ENCODE results near the gene CST3. TPM values are rescaled to one million over a fixed set of nuclear protein-coding genes. Genes with fewer than 3 reads are reported as not detected.
"Not testable (repeated sequence)": the region's sequence is repeated elsewhere in the genome, so short reads cannot be mapped to it uniquely, and the experiment has no call there.

The CST3 gene
- total RNA-seq, 1 donor from 2014 or later, result 1,237 TPM

- no peak for DNase-seq (ENCODE audit: low spot score)
Observed at GRCh38 chr20:23643659-23644058, 5.9 kb upstream of the CST3 start.

DNA sequence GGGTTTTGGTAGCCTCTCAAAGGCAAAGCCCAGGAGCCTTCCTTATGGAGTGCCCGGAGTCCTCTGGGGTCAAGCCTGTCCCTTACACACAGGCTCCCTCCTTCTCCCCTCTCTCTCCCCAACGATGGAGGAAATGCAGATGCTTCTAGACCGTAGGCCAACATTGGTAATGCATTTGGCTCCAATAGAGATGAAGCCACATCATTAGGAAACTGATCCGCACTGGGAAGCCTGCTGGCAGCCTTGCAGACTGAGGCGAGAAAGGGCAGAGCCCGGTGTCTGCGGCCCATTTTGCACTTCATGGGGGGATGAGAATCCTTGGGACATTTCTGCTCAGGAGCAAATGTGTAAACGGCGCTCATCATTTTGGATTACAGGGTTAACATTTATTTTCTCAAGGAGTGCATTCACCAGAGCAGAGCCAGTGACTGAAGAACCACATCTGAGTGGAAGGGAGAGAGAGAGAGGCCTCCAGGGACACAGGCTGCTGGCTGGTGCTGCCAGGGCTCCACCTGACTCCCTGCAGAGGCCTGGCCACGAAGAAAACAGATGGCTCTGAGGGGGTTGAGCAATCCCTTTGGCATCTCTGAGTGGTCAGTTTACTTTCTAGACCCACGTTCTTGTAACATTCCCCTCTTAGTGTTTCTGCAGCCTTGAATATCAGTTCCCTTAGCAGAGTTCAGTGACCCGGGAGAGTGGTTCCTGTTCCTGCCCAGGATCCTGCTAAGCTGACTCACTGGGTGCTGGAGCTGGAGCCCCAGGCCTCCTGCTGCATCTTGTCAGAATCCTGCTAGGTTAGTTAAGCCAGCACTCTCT lies 4.4 kb upstream of the CST3 start:
- no peak for DNase-seq (ENCODE audit: low spot score)

- no peak for DNase-seq (ENCODE audit: low spot score)
Observed at GRCh38 chr20:23640671-23641667, 3.2 kb upstream of the CST3 start.

GRCh38 chr20:23640018-23640601 lies 2.4 kb upstream of the CST3 start:
- no peak for DNase-seq (ENCODE audit: low spot score)

DNA sequence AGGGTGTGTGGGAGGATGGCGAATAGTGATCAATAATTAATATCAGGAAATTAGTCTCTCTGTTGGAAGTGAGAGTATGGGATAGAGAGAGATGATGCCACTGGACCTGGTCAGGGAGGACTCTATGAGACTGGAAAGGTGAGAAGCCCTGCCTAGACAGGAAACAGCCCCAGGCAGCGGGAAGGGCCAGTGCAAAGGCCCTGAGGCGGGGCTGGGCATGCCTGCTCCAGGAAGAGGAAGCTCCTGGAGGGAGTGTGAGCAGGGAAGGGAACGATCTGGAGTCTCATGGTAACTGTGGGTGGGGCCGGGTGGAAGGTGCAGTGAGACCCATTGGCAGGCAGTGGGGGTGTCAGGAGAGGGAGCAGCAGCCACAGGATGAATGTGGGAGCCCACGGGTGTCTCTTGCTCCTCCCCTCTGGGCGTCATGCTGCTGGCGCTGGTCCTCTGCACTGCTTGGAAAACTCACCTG lies 1.8 kb upstream of the CST3 start:
- no peak for DNase-seq (ENCODE audit: low spot score)

GRCh38 chr20:23638309-23638708 lies 554 bp upstream of the CST3 start:
- no peak for DNase-seq (ENCODE audit: low spot score)

DNA sequence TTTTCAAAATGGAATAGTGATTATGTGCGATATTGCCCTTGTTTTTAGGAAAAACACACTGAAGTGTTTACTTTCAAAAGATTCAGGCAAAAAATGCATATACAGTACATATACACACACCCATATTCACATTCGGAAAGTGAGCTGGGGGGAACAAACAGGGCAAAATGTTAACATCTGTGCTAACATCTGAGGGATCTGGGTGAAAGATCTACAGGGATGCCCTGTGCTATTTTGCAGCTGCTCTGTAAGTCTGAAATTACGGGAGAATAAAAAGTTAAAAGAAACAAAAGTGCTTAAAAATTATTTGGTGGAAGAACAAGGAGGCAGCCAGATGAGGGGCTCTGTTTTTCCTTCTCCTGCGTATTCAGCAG lies 860 bp downstream of the CST3 start:
- DNase-seq (ENCODE audit: low spot score), result no peak

GRCh38 chr20:23636182-23636907 lies 1.4 kb downstream of the CST3 start:
- no peak for DNase-seq (ENCODE audit: low spot score)

DNA sequence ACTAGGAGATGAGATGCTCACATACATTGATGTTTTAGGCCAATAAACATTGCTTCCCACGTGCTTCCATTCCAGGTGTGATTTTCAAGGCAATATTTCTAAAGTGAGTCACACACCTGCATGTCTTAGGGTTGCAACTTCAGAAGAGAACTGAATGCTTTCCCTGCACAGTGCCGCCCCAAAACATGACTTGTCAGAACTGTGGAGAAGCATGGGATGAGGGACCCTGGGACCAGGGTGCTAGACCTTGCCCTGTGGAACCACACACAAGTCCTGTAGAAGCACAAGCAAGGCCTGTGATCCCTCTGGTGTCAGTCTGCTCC lies 2.0 kb downstream of the CST3 start:
- not testable (repeated sequence) for DNase-seq (ENCODE audit: low spot score)

DNA sequence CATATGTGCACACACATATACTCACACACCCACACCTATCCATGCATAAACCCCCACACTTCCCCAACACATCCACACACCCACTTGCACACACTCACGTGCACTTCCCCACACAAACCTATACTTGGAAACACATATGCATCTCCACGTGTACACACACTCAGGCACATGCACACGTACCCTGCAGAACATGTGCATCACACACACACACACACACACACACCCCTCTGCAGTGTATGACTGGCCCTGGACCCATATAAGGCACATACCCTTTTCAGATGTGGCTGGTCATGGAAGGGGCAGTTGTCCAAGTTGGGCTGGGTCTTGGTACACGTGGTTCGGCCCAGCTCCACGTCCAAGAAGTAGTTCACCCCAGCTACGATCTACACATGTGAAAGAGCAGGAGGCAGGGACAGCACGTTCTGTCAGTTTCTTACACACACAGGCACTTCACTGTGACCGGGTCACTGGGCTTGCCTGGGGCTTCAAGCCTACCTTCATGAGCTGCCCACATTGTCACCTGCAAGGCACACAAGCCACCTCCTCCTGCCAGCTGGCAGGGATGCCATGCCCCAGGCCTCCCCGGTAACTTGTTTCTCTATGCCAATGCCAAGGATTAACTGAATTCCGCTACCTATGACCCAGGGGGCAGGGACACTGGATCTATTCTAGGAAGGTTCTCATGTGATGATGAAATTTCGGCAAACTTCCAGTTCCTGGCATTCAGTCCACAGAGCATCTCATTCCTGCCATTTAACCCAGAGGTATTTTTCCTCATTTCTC lies 2.6 kb downstream of the CST3 start:
- no peak for DNase-seq (ENCODE audit: low spot score)

GRCh38 chr20:23634044-23634801 lies 3.5 kb downstream of the CST3 start:
- peak; percentile 83 for DNase-seq (ENCODE audit: low spot score)

- no peak for DNase-seq (ENCODE audit: low spot score)
Observed at GRCh38 chr20:23632711-23633573, 4.8 kb downstream of the CST3 start.

- DNase-seq (ENCODE audit: low spot score), result peak; percentile 84
Observed at GRCh38 chr20:23631981-23632710, 5.6 kb downstream of the CST3 start.

DNA sequence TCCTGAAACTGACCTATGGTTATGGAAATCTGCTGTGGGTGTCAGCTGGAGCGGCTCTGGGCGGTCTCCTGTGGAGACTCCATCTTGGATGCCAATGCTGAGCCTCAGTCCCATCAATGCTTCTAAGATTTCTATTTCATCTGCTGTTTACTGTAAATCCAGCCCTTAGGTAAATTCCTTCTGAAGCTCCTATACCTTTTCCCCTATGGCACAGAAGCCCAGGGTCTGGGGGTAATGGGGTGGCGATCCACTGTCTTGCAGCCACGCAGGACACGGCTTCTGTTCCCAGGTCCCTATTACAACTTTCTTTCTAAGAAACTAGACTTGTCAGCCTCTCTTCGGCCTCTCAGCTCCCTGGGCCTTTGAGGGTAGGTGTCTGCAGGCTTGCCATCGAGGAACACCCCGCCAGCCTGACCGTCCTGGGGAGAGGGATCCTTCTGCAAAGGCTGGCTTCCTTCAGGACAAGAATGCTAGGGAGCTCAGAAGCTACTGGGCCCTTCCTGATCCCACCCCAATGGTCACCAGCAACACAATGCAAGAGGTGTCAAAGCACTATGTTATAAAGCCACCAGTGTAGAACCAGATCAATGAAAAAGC lies 6.4 kb downstream of the CST3 start:
- DNase-seq (ENCODE audit: low spot score), result no peak

- no peak for DNase-seq (ENCODE audit: low spot score)
Observed at GRCh38 chr20:23630392-23630849, 7.3 kb downstream of the CST3 start.

DNA sequence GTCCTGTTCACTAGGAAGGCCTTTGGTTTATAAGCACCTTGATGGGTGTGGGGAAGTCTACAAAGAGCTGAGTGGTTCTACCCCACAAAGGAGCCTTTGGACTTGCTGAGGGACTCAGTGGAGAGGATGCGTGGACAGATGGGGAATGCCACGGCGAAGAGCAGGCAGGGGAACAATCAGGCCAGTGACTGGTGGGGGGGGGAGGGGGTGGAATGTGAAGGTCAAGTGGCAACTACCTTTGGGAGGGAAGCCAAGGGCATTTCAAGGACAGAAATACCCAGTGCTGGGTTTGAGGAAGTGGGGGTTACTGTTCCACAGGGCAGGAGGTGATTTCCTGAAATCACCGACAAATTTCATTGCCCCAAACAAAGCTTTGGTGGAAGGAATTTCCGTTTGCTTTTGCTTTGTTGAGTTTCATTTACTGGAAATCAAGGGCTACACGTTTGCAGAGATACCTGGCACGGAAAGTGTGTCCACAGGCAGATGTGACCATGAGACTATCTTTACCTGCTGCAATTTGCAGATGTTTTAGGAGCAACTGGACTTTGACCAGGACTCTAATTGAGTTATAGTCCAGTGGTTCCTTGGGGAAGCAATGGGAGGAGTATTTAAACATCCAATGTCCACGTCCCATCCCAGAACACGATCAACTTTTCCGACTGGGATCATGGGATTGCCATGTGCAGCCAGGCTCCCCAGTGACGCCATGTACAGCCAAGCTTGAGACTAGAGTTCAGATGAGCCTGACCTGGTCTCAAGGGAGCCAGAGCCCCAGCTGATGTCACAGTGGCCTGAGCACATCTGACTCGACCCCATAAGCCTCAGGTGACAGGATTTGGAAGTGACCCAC lies 8.0 kb downstream of the CST3 start:
- DNase-seq (ENCODE audit: low spot score), result no peak
